Liver (tissue), 9 donors: ENCODE results near the gene SLF1. TPM values are rescaled to one million over a fixed set of nuclear protein-coding genes. Genes with fewer than 3 reads are reported as not detected.

ENCODE experiments used
- DNase-seq: peaks from one replicate; pipeline ENCODE4 v3.0.0-alpha.2; 2017; ENCODE audit warnings: low spot score
- H3K27ac ChIP-seq, 2 donors: one replicate each; pipeline ENCODE4 v1.7.0; 2013; ENCODE audit warnings: inconsistent platforms in 2 of 2, low read length in 2 of 2, control low read depth in 1 of 2, low read depth in 1 of 2, mild to moderate bottlenecking in 1 of 2
- H3K27me3 ChIP-seq, 4 donors: one replicate each; pipeline versions ENCODE4 v1.6.1 to v1.7.0; 2013; ENCODE audit warnings: low read length in 3 of 4, inconsistent platforms in 1 of 4, mild to moderate bottlenecking in 1 of 4, moderate library complexity in 1 of 4; ENCODE audit not compliant: control insufficient read depth in 4 of 4, insufficient read depth in 4 of 4
- H3K36me3 ChIP-seq, 4 donors: one replicate each; pipeline versions ENCODE4 v1.6.1 to v1.7.0; 2013; ENCODE audit warnings: low read length in 3 of 4, mild to moderate bottlenecking in 3 of 4, low read depth in 1 of 4, moderate library complexity in 1 of 4; ENCODE audit not compliant: control insufficient read depth in 4 of 4, insufficient read depth in 3 of 4
- H3K4me1 ChIP-seq, 4 donors: one replicate each; pipeline versions ENCODE4 v1.6.1 to v1.7.0; 2013; ENCODE audit warnings: low read length in 3 of 4, mild to moderate bottlenecking in 3 of 4, moderate library complexity in 1 of 4; ENCODE audit not compliant: control insufficient read depth in 4 of 4, insufficient read depth in 4 of 4
- H3K4me3 ChIP-seq, 3 donors: one replicate each; pipeline versions ENCODE4 v1.6.1 to v1.7.0; 2013; ENCODE audit warnings: low read length in 3 of 3, control low read depth in 1 of 3, low read depth in 1 of 3, mild to moderate bottlenecking in 1 of 3
- H3K9ac ChIP-seq, 2 donors: one replicate each; pipeline ENCODE4 v1.7.0; 2013; ENCODE audit warnings: low read length in 2 of 2, mild to moderate bottlenecking in 2 of 2, moderate library complexity in 2 of 2, control low read depth in 1 of 2, low read depth in 1 of 2
- H3K9me3 ChIP-seq, 4 donors: one replicate each; pipeline versions ENCODE4 v1.6.1 to v1.7.0; 2013; ENCODE audit warnings: low read length in 3 of 4; ENCODE audit not compliant: control insufficient read depth in 4 of 4
- FOXA2 ChIP-seq: IDR thresholded peaks from 2 replicates; pipeline ENCODE4 v1.6.1; 2016; ENCODE audit warnings: antibody characterized with exemption
- GABPA ChIP-seq, 2 donors: IDR thresholded peaks in 1 of 2; conservative IDR thresholded peaks in 1 of 2; 2 replicates each; pipeline ENCODE4 v1.6.1; 2016; ENCODE audit warnings: antibody characterized with exemption in 2 of 2, mild to moderate bottlenecking in 1 of 2, moderate library complexity in 1 of 2
- HNF4A ChIP-seq, 2 donors: conservative IDR thresholded peaks; 2 replicates each; pipeline ENCODE4 v1.6.1; 2016; ENCODE audit warnings: antibody characterized with exemption in 2 of 2, mild to moderate bottlenecking in 2 of 2
- HNF4G ChIP-seq: IDR thresholded peaks from 2 replicates; pipeline ENCODE4 v1.6.1; 2016; ENCODE audit warnings: antibody characterized with exemption
- JUND ChIP-seq, 2 donors: IDR thresholded peaks; 2 replicates each; pipeline ENCODE4 v1.6.1; 2016; ENCODE audit warnings: antibody characterized with exemption in 2 of 2
- NR2F2 ChIP-seq: IDR thresholded peaks from 2 replicates; pipeline ENCODE4 v1.6.1; 2016; ENCODE audit warnings: antibody characterized with exemption
- RXRA ChIP-seq, 2 donors: IDR thresholded peaks; 2 replicates each; pipeline ENCODE4 v1.6.1; 2017 to 2018; ENCODE audit warnings: antibody characterized with exemption in 2 of 2, mild to moderate bottlenecking in 1 of 2
- SP1 ChIP-seq: IDR thresholded peaks from 2 replicates; pipeline ENCODE4 v1.6.1; 2018; ENCODE audit warnings: antibody characterized with exemption, mild to moderate bottlenecking
- TAF1 ChIP-seq: conservative IDR thresholded peaks from 2 replicates; pipeline ENCODE4 v1.6.1; 2016; ENCODE audit warnings: antibody characterized with exemption, mild to moderate bottlenecking
- YY1 ChIP-seq: IDR thresholded peaks from 2 replicates; pipeline ENCODE4 v1.6.1; 2016; ENCODE audit warnings: antibody characterized with exemption, mild to moderate bottlenecking
- WGBS: extraction: QIAGEN DNeasy Blood & Tissue Kit; methylation state at CpG from one replicate; pipeline ENCODE4 v1.1.7; 2013; 5-methylcytosine and 5-hydroxymethylcytosine counted together
- polyA plus RNA-seq, 2 donors: library from polyadenylated mRNA; stranded (reverse) in 1 of 2; unstranded in 1 of 2; fragments of 200-250 nt in 1 of 2; fragments of >200 nt in 1 of 2; fragmentation: Nextera tagmentation in 1 of 2; extraction: Ambion mirVana in 1 of 2; gene quantifications; one replicate each; pipeline versions ENCODE4 v1.2.1 to v1.2.3, GENCODE V29; 2013 to 2015
- total RNA-seq, 2 donors: library from RNA; depleted of rRNA; stranded (reverse); fragments of >200 nt; gene quantifications; one replicate each; pipeline ENCODE4 v1.2.3, GENCODE V29; 2014
- TF ChIP-seq, protein P1 (sequence below): IDR thresholded peaks from 2 replicates; pipeline ENCODE4 v1.6.1; 2016; ENCODE audit warnings: antibody characterized with exemption, mild to moderate bottlenecking
- TF ChIP-seq, protein P2 (sequence below): fragments of 150-350 bp; IDR thresholded peaks from 2 replicates; pipeline ENCODE4 v1.5.1; 2017; ENCODE audit warnings: improper control_type of control experiment, low read depth, low read length; ENCODE audit not compliant: missing input control
- TF ChIP-seq, protein P3 (sequence below): IDR thresholded peaks from 2 replicates; pipeline ENCODE4 v1.6.1; 2016; ENCODE audit warnings: antibody characterized with exemption
- TF ChIP-seq, protein P4 (sequence below): IDR thresholded peaks from 2 replicates; pipeline ENCODE4 v1.6.1; 2016; ENCODE audit warnings: antibody characterized with exemption
- TF ChIP-seq, protein P5 (sequence below): IDR thresholded peaks from 2 replicates; pipeline ENCODE4 v1.6.1; 2016; ENCODE audit warnings: antibody characterized with exemption
- donor health status: healthy.
- donor health status: healthy.
- donor health status: healthy.
- donor health status: healthy.
- donor health status: healthy.

SLF1 gene
- total and polyA plus RNA-seq, 4 donors, result 0.63 to 6.3 (median 2.6) TPM

DNA sequence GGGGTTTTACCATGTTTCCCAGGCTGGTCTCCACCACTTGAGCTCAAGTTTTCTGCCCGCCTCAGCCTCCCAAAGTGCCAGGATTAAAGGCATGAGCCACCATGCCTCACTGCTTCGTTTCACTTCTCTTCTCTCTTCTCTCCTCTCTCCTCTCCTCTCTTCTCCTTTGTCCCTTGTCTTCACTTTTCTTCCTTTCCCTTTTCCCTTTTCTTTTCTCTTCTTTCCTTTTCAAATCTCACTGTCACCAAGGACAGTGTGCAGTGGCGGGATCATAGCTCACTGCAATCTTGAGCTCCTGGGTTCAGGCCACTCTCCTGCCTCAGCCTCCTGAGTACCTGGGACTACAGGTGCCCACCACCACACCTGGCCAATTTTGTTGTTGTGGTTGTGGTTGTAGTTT lies 49.5 kb downstream of the SLF1 start:
- H3K36me3 ChIP-seq, result peaks cover 0 to 2% (median 0%) of the 10 kb centered on the region in 4 donors
- no peak overlapping the region for H3K9ac ChIP-seq
- no peaks in the 10 kb centered on the region for H3K9me3 ChIP-seq
- no peak overlapping the region for H3K27ac ChIP-seq
- no peaks in the 10 kb centered on the region for H3K4me1 ChIP-seq
- H3K27me3 ChIP-seq, result no peaks in the 10 kb centered on the region
- TF ChIP-seq SP1 (no peak), HNF4G (no peak), GABPA (IDR thresholded peaks at IDR 0.05 in 1 of 2, conservative IDR thresholded peaks at IDR 0.05 in 1 of 2) (no peak), FOXA2 (no peak), NR2F2 (no peak), JUND (IDR thresholded peaks at IDR 0.05) (no peak), RXRA (IDR thresholded peaks at IDR 0.05) (no peak), TAF1 (no peak), YY1 (no peak), HNF4A (conservative IDR thresholded peaks at IDR 0.05) (no peak)
- TF ChIP-seq, protein P1, sequence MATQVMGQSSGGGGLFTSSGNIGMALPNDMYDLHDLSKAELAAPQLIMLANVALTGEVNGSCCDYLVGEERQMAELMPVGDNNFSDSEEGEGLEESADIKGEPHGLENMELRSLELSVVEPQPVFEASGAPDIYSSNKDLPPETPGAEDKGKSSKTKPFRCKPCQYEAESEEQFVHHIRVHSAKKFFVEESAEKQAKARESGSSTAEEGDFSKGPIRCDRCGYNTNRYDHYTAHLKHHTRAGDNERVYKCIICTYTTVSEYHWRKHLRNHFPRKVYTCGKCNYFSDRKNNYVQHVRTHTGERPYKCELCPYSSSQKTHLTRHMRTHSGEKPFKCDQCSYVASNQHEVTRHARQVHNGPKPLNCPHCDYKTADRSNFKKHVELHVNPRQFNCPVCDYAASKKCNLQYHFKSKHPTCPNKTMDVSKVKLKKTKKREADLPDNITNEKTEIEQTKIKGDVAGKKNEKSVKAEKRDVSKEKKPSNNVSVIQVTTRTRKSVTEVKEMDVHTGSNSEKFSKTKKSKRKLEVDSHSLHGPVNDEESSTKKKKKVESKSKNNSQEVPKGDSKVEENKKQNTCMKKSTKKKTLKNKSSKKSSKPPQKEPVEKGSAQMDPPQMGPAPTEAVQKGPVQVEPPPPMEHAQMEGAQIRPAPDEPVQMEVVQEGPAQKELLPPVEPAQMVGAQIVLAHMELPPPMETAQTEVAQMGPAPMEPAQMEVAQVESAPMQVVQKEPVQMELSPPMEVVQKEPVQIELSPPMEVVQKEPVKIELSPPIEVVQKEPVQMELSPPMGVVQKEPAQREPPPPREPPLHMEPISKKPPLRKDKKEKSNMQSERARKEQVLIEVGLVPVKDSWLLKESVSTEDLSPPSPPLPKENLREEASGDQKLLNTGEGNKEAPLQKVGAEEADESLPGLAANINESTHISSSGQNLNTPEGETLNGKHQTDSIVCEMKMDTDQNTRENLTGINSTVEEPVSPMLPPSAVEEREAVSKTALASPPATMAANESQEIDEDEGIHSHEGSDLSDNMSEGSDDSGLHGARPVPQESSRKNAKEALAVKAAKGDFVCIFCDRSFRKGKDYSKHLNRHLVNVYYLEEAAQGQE, result no peak
- TF ChIP-seq, protein P2, sequence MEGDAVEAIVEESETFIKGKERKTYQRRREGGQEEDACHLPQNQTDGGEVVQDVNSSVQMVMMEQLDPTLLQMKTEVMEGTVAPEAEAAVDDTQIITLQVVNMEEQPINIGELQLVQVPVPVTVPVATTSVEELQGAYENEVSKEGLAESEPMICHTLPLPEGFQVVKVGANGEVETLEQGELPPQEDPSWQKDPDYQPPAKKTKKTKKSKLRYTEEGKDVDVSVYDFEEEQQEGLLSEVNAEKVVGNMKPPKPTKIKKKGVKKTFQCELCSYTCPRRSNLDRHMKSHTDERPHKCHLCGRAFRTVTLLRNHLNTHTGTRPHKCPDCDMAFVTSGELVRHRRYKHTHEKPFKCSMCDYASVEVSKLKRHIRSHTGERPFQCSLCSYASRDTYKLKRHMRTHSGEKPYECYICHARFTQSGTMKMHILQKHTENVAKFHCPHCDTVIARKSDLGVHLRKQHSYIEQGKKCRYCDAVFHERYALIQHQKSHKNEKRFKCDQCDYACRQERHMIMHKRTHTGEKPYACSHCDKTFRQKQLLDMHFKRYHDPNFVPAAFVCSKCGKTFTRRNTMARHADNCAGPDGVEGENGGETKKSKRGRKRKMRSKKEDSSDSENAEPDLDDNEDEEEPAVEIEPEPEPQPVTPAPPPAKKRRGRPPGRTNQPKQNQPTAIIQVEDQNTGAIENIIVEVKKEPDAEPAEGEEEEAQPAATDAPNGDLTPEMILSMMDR, result no peak
- TF ChIP-seq, protein P3, sequence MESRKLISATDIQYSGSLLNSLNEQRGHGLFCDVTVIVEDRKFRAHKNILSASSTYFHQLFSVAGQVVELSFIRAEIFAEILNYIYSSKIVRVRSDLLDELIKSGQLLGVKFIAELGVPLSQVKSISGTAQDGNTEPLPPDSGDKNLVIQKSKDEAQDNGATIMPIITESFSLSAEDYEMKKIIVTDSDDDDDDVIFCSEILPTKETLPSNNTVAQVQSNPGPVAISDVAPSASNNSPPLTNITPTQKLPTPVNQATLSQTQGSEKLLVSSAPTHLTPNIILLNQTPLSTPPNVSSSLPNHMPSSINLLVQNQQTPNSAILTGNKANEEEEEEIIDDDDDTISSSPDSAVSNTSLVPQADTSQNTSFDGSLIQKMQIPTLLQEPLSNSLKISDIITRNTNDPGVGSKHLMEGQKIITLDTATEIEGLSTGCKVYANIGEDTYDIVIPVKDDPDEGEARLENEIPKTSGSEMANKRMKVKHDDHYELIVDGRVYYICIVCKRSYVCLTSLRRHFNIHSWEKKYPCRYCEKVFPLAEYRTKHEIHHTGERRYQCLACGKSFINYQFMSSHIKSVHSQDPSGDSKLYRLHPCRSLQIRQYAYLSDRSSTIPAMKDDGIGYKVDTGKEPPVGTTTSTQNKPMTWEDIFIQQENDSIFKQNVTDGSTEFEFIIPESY, result no peak
- TF ChIP-seq, protein P4, sequence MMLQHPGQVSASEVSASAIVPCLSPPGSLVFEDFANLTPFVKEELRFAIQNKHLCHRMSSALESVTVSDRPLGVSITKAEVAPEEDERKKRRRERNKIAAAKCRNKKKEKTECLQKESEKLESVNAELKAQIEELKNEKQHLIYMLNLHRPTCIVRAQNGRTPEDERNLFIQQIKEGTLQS, result no peak
- TF ChIP-seq, protein P5, sequence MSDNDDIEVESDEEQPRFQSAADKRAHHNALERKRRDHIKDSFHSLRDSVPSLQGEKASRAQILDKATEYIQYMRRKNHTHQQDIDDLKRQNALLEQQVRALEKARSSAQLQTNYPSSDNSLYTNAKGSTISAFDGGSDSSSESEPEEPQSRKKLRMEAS, result no peak
- no peak for DNase-seq
- 95% methylated on average over 3 of the region's 3 CpGs for WGBS
- no peak overlapping the region for H3K4me3 ChIP-seq

DNA sequence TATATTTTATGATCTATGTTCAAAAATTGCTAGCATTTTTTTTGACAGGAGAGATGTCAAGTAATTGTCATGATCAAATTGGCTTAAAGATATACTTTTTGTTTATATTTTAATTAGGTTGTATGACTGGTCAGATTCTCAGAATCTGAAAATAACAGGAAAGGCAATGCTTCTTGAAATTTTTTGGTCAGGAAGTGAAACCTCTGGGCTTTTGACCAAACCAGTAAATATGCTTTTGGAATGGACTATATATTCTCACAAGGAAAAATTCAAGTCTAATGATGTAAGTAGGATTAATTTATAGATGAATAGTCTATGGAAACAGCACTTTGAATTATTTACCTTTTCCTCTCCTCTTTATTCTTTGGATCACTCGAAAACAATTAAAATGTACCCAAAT lies 52.3 kb downstream of the SLF1 start:
- TF ChIP-seq, protein P5, result no peak
- TF ChIP-seq, protein P2, result no peak
- TF ChIP-seq NR2F2 (no peak), TAF1 (no peak), GABPA (IDR thresholded peaks at IDR 0.05 in 1 of 2, conservative IDR thresholded peaks at IDR 0.05 in 1 of 2) (no peak), HNF4G (no peak), SP1 (no peak), JUND (IDR thresholded peaks at IDR 0.05) (no peak)
- TF ChIP-seq, protein P3, result no peak
- Histone ChIP-seq H3K9me3 (no peaks in the 10 kb centered on the region), H3K4me3 (no peak overlapping the region), H3K36me3 (peaks cover 0 to 3% (median 1%) of the 10 kb centered on the region in 4 donors), H3K27me3 (no peaks in the 10 kb centered on the region), H3K9ac (no peak overlapping the region), H3K4me1 (no peaks in the 10 kb centered on the region), H3K27ac (no peak overlapping the region)
- DNase-seq, result no peak
- 86% methylated on average over 1 of the region's 1 CpG for WGBS
